GM18505 (cell line): ENCODE results near the gene TWIST2.

Experiments used
- ATAC-seq: cut with Tn5 transposase; IDR thresholded peaks from one replicate; pipeline ENCODE4 v1.9.1; 2021; ENCODE audit not compliant: unreplicated experiment
- POLR2A ChIP-seq: IDR thresholded peaks from 4 replicates; pipeline ENCODE4 v1.6.1; 2011; ENCODE audit warnings: borderline replicate concordance; ENCODE audit not compliant: insufficient read depth, insufficient read length; ENCODE audit errors: extremely low read depth

Gene TWIST2

GRCh38 chr2:238847841-238848690, at the start of gene TWIST2:
TWIST2 (plus strand) TSS chr2:238848085; CDS start chr2:238848216, 131 bp downstream.
- no peak for ATAC-seq
- no peak for TF ChIP-seq POLR2A

DNA sequence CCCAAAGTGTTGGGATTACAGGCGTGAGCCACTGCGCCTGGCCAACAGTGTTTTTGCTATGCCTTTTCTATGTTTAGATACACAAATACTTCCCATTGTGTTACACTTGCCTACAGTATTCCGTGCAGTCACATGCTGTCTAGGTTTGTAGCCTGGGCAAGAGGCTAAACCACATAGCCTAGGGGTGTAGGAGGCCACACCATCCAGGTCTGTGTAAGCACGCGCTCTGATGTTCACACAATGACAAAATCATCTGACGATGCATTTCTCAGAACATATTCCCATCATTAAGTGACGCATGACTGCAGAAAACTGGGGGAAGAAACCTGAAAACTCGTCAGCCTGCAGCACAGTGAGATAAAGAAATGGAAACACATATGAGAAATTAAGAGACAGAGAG, 46.1 kb upstream of the TWIST2 start:
- no peak for TF ChIP-seq POLR2A

DNA sequence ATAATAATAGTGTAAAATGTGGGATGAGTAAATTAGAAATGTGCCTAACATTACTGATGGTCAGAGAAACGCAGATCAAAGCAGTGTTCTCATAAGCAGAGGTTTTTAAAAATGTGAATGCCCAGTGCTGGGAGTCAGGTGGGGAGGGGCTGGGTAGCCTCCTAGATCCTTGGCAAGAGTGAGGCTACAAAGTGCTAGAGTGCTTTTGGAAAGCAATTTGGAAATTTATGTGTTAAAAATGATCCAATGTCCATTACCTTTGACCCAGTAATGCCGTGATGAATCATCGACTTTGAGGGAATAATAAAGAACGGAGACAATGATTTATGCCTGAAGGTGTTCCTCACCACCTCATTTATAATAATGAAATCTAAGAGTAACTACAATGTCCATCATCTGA, 44.9 kb upstream of the TWIST2 start:
- TF ChIP-seq POLR2A, result no peak
- ATAC-seq, result no peak

More for the DNA sequence above, 46.1 kb upstream of the TWIST2 start:
- no peak for ATAC-seq

DNA sequence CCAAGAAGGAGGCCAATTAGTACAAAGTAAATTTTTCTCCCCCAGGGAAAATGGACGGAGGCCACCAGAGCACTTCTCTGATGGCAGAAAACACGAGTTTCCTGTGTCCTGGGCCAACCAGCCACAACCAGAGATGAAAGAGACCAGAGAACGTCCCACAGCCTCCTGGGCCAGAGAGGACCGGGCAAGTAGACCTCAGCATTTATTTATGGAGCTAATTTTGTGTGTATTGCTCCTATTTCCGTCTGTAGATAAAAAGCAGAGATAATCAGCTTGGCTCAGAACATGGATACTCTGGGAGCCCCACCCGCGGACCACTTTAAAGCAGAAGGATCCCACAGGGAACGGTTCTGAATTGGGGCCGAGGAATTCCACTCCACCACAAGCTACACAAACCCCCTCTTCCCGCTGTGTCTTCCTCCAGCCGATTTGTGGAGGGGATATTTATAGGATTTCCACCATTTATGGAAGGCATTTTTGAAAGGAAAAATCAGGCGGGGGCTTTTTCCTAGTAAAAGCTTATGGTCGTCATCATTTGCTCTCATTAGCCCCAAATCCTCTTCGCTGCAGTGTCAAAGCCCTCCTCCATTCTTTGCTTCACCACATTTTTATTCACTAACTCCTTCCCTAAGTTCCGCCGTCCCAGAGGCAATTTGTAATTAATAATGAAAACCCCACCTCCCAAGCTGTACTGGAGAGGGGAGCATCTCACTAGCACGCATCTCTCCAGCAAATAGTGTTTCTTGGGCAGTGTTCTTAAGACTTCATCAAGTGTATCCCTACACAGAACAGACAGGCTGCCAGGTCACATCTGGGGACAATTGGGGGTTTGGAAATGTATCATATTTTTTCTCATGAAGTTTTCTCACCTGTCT, 43.7 kb upstream of the TWIST2 start:
- TF ChIP-seq POLR2A, result no peak
- ATAC-seq, result no peak

DNA sequence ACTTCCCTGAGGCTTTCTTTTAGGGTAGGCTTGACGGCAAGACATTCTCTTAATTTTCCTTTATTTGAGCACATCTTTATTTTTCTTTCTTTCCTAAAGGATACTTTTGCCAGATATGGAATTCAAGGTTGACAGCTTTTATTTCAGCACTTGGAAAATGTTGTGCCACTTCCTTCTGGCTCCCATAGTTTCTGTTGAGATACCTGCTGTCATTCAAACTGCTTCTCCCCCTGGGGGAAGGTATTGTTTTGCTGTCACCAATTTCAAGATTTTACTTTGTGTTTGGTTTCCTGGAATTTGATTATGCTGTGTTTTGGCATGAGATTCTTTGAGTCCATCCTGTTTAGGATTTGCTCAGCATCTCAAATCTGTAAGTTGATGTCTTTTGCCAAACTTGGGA, 39.1 kb upstream of the TWIST2 start:
- no peak for TF ChIP-seq POLR2A
- no peak for ATAC-seq

- TF ChIP-seq POLR2A, result no peak
- ATAC-seq, result no peak
Observed at GRCh38 chr2:238810321-238810720, 37.6 kb upstream of the TWIST2 start.

DNA sequence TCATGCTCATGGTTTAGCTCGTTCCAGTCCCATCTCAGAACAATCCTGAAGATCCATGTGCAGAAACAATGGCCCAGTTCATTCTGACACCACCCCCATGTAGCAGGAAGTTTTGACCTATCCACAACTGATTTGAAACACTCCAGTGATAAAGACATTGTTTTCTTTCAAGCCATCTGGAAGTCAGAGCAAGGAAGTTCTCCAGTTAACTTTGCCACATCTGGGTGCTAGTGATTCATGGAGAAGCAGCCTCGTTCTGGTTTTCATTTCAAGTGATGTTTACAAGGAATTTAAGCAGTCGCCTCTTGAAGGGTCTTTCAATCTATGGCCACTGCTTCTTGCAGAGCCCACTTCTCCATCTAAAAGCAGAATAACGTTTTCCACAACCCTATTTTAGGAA, 36.6 kb upstream of the TWIST2 start:
- ATAC-seq, result no peak
- no peak for TF ChIP-seq POLR2A

DNA sequence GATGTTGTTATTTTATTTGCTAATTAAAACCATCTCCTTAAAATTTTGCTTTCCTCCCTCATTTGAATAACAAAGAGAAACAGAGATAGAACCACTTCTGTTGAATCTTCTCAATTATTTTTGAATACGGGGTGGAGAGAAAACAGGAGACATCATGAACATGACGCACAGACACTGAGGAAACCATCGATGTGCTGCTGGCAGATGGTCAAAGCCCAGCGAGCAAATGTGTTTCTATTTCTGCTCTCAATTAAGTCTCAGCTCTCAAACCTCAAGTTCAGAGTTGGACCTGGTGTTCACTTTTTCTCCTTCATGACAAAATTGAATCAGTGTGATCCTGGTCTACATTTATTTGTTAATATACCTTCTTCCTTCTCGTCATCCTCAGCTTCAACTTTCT, 36.1 kb upstream of the TWIST2 start:
- ATAC-seq, result no peak
- no peak for TF ChIP-seq POLR2A

GRCh38 chr2:238813109-238813508, 34.8 kb upstream of the TWIST2 start:
- TF ChIP-seq POLR2A, result no peak

GRCh38 chr2:238814815-238815214, 33.1 kb upstream of the TWIST2 start:
- no peak for TF ChIP-seq POLR2A
- no peak for ATAC-seq

More at GRCh38 chr2:238813109-238813508, 34.8 kb upstream of the TWIST2 start:
- ATAC-seq, result no peak

DNA sequence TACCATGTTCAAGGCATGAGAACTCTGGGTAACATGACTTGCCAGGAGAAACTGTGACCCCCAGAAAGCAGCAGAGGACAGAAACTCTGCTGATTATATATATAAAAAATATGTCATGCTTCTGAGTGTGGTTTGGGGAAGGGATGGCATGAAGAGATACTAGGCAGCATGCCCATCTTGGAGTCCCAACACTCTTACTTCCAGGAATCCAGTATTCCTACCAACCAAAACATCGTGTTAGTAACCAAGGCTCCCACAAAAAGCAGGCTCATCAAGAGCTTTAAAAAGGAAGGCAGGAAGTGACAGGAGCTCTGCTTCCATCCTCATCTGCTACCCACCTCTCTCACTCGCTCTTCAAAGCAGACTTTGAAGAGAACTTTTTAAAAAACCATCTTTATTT, 31.6 kb upstream of the TWIST2 start:
- no peak for ATAC-seq

DNA sequence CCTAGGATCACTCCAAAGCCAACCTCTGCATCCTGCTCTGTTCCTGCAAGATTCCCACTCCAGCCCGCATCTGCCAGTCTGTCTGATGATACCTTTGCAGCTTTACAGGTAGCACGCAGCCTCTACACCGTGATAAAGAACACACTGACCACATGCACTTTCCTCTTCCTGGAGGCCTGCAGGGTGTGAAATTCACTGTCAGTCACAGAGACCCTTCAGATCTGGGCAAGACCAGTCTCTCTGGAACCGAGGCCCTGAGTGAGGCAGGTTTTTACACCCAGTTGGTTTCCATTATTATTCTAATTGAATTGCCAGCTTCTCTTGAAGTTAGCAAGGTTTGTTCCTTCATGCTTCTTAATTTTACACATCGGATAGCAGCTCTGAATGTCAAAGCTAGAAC, 30.5 kb upstream of the TWIST2 start:
- ATAC-seq, result no peak
- TF ChIP-seq POLR2A, result no peak

More for the DNA sequence above, 31.6 kb upstream of the TWIST2 start:
- no peak for TF ChIP-seq POLR2A

GRCh38 chr2:238817891-238818290, 30.0 kb upstream of the TWIST2 start:
- ATAC-seq, result no peak
- no peak for TF ChIP-seq POLR2A
